ENCODE results near the gene NECTIN3. TPM values are rescaled to one million over a fixed set of nuclear protein-coding genes. Genes with fewer than 3 reads are reported as not detected.

Gene NECTIN3
- total and polyA plus RNA-seq, 2 of the 4 experiments (the other 2 are of a cell fraction): 34.7 to 155 TPM

DNA sequence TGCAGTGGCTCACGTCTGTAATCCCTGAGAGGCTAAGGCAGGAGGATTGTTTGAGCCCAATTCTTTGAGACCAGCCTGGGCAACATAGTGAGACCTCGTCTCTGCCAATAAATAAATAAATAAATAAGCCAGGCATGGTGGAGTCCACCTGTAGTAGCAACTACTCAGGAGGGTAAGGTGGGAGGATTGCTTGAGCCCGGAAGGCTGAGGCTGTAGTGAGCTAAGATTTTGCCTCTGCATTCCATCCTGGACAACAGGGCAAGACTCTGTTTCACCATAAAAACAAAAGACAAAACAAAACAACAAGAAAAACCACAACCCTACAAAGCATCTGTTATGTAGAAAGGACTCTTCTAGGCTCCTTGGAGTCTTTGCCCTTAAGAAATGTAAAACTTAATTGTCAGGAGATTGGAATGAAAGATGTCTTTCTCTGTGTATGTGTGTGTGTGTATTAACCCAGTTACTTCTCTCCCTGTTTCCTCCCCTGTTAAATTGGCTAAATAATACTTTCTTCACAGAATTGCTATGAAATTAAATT is 9.5 kb downstream of the NECTIN3 start:
- no peaks in the 10 kb centered on the region; the same call in 1 of the 2 replicates for H3K36me3 ChIP-seq (ENCODE audit: control insufficient read depth, insufficient read depth, low read length)
- BruUV-seq (replicated peaks): no TSS peak
- no peak overlapping the region for H2BK15ac ChIP-seq (ENCODE audit: low read depth, low read length)
- H3K27me3 ChIP-seq (ENCODE audit: control insufficient read depth, insufficient read depth, low read length): no peaks in the 10 kb centered on the region
- H3K9me3 ChIP-seq (ENCODE audit: control insufficient read depth, insufficient read depth, low read length): no peaks in the 10 kb centered on the region
- in situ Hi-C loops (cut with MboI; ENCODE audit: low sequenced_read_pairs) (no loop called here), intact Hi-C loops (cut with micrococcal nuclease) (no loop called here), dilution Hi-C loops (cut with HindIII; ENCODE audit: low sequenced_read_pairs, unreplicated experiment) (no loop called here)
- peak overlapping the region; percentile 6; the same call in 1 of the 2 replicates for H3K23ac ChIP-seq (ENCODE audit: low read depth, low read length)
- ChIA-PET POLR2A (ENCODE audit: unreplicated experiment) (interaction anchor here (0.6 to 0.7 kb wide), 2 partner anchors 613 to 1478 kb away, joined by 3 to 5 read pairs; no protein-coding TSS in a partner anchor), CTCF (interaction anchor here (0.6 to 1.2 kb wide), 4 partner anchors 11 to 1042 kb away, joined by 3 to 4 read pairs (median 3); no protein-coding TSS in a partner anchor)
- H4K5ac ChIP-seq (ENCODE audit: low read depth, low read length): no peak overlapping the region; the same call in 1 of the 2 replicates
- H4K91ac ChIP-seq (ENCODE audit: insufficient read depth, low read depth, low read length): peak overlapping the region; percentile 35
- H2AK5ac ChIP-seq (ENCODE audit: low read depth, low read length): no peak overlapping the region
- H3K18ac ChIP-seq (ENCODE audit: low read depth, low read length): peak overlapping the region; percentile 37
- peak; percentile 51 for DNase-seq
- H3K4me1 ChIP-seq (ENCODE audit: control insufficient read depth, insufficient read depth, low read length): peaks cover 16% of the 10 kb centered on the region
- H4K8ac ChIP-seq (ENCODE audit: low read depth in 2 of 2, low read length in 2 of 2): peak overlapping the region in 1 of 2 experiments; percentile 62; a peak in 3 of 4 replicates
- peak overlapping the region; percentile 12 for H2BK5ac ChIP-seq (ENCODE audit: low read depth, low read length, poor library complexity, severe bottlenecking)
- H4K20me1 ChIP-seq (ENCODE audit: insufficient read depth, low read length): peaks cover 66% of the 10 kb centered on the region
- H3K4me2 ChIP-seq (ENCODE audit: low read depth, low read length): peak overlapping the region; percentile 54
- WGBS, 2 experiments (ENCODE audit: extremely low coverage in 2 of 2, insufficient read length in 1 of 2): no CpG with 5 or more reads among the region's 3 CpGs
- no peak overlapping the region for H2AK9ac ChIP-seq (replicated peaks; ENCODE audit: low read depth, low read length, poor library complexity)
- H3K27ac ChIP-seq (ENCODE audit: insufficient read depth, low read length): peak overlapping the region; percentile 66
- H2BK20ac ChIP-seq (ENCODE audit: low read depth, low read length): no peak overlapping the region
- peak overlapping the region; percentile 6; the same call in 1 of the 2 replicates for H3K14ac ChIP-seq (replicated peaks; ENCODE audit: low read depth, low read length)
- H3K4ac ChIP-seq (ENCODE audit: low read depth, low read length): peak overlapping the region; percentile 38; the same call in 1 of the 2 replicates
- H2AFZ ChIP-seq (replicated peaks; ENCODE audit: low read length, poor library complexity): no peak overlapping the region
- peak; percentile 64 for ATAC-seq (ENCODE audit: low read depth)
- H3K9me1 ChIP-seq (ENCODE audit: insufficient read depth, low read length): peaks cover 8% of the 10 kb centered on the region
- peak overlapping the region; percentile 43; the same call in 1 of the 2 replicates for H2BK120ac ChIP-seq (ENCODE audit: low read depth, low read length)
- H3K79me1 ChIP-seq (ENCODE audit: low read depth in 1 of 2, low read length in 2 of 2): peaks cover 0 to 24% of the 10 kb centered on the region in 2 experiments; a peak in 2 of 4 replicates
- H3K4me3 ChIP-seq (ENCODE audit: insufficient read depth, low read depth, low read length): no peak overlapping the region
- H3K9ac ChIP-seq (ENCODE audit: low read depth, low read length): no peak overlapping the region; the same call in 1 of the 2 replicates
- no peak for TF ChIP-seq MAFK (IDR thresholded peaks at IDR 0.05; ENCODE audit: low read depth, low read length)
- TF ChIP-seq POLR2A (IDR thresholded peaks at IDR 0.05; ENCODE audit: low read depth, low read length): no peak
- TF ChIP-seq BHLHE40 (IDR thresholded peaks at IDR 0.05; ENCODE audit: low read depth, low read length): no peak
- TF ChIP-seq, protein P1, sequence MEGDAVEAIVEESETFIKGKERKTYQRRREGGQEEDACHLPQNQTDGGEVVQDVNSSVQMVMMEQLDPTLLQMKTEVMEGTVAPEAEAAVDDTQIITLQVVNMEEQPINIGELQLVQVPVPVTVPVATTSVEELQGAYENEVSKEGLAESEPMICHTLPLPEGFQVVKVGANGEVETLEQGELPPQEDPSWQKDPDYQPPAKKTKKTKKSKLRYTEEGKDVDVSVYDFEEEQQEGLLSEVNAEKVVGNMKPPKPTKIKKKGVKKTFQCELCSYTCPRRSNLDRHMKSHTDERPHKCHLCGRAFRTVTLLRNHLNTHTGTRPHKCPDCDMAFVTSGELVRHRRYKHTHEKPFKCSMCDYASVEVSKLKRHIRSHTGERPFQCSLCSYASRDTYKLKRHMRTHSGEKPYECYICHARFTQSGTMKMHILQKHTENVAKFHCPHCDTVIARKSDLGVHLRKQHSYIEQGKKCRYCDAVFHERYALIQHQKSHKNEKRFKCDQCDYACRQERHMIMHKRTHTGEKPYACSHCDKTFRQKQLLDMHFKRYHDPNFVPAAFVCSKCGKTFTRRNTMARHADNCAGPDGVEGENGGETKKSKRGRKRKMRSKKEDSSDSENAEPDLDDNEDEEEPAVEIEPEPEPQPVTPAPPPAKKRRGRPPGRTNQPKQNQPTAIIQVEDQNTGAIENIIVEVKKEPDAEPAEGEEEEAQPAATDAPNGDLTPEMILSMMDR (conservative IDR thresholded peaks at IDR 0.05; ENCODE audit: low read depth, low read length): no peak
- TF ChIP-seq, protein P2, sequence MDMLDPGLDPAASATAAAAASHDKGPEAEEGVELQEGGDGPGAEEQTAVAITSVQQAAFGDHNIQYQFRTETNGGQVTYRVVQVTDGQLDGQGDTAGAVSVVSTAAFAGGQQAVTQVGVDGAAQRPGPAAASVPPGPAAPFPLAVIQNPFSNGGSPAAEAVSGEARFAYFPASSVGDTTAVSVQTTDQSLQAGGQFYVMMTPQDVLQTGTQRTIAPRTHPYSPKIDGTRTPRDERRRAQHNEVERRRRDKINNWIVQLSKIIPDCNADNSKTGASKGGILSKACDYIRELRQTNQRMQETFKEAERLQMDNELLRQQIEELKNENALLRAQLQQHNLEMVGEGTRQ (IDR thresholded peaks at IDR 0.05; ENCODE audit: low read depth, low read length): no peak
- no peak for TF ChIP-seq MXI1 (IDR thresholded peaks at IDR 0.05; ENCODE audit: borderline replicate concordance, low read depth, low read length)
- TF ChIP-seq NFE2L2 (IDR thresholded peaks at IDR 0.05; ENCODE audit: low read depth, low read length): no peak
- no peak for TF ChIP-seq SMC3 (IDR thresholded peaks at IDR 0.05; ENCODE audit: low read depth, low read length)
- TF ChIP-seq CHD1 (IDR thresholded peaks at IDR 0.05; ENCODE audit: low read depth, low read length): no peak
- H3K56ac ChIP-seq (ENCODE audit: extremely low read depth, insufficient read depth, low read length): no peak overlapping the region

Data from IMR-90 (cell line).